ENCODE measurements around the gene HEXIM1. TPM values are rescaled to one million over a fixed set of nuclear protein-coding genes. Genes with fewer than 3 reads are reported as not detected.

Gene HEXIM1
- total RNA-seq, 1 donor from 2014 or later, result 29.5 TPM

- H3K9me3 Mint-ChIP-seq, result no peaks in the 10 kb centered on the region
- H3K27me3 Mint-ChIP-seq (ENCODE audit: low read depth), result peaks cover 4% of the 10 kb centered on the region
- H3K4me3 Mint-ChIP-seq, result peak overlapping the region; percentile 91
- H3K4me1 Mint-ChIP-seq, result peaks cover 12% of the 10 kb centered on the region
- peak; percentile 77 for TF ChIP-seq CTCF (conservative IDR thresholded peaks at IDR 0.05)
- H3K27ac Mint-ChIP-seq (ENCODE audit: unreplicated experiment), result peak overlapping the region; percentile 86
- DNase-seq (ENCODE audit: low read depth, low spot score), result peak; percentile 68
- no peaks in the 10 kb centered on the region for H3K36me3 Mint-ChIP-seq (ENCODE audit: low read depth)
Observed at GRCh38 chr17:45132572-45133463, 15.5 kb upstream of the HEXIM1 start.

GRCh38 chr17:45135192-45135977, 12.9 kb upstream of the HEXIM1 start, which contains the start of gene ACBD4:
TSS of gene ACBD4 (plus strand) at chr17:45135687. CDS start at chr17:45136145, 458 bp downstream.
- Mint-ChIP-seq H3K9me3 (no peaks in the 10 kb centered on the region), H3K27me3 (ENCODE audit: low read depth) (peaks cover 4% of the 10 kb centered on the region), H3K4me1 (peaks cover 10% of the 10 kb centered on the region), H3K4me3 (peak within 1 kb of the TSS; percentile 88), H3K36me3 (ENCODE audit: low read depth) (no peaks in the 10 kb centered on the region), H3K27ac (ENCODE audit: unreplicated experiment) (no peak within 1 kb of the TSS)
- TF ChIP-seq CTCF (conservative IDR thresholded peaks at IDR 0.05), result peak; percentile 100
- peak; percentile 99 for DNase-seq (ENCODE audit: low read depth, low spot score)

DNA sequence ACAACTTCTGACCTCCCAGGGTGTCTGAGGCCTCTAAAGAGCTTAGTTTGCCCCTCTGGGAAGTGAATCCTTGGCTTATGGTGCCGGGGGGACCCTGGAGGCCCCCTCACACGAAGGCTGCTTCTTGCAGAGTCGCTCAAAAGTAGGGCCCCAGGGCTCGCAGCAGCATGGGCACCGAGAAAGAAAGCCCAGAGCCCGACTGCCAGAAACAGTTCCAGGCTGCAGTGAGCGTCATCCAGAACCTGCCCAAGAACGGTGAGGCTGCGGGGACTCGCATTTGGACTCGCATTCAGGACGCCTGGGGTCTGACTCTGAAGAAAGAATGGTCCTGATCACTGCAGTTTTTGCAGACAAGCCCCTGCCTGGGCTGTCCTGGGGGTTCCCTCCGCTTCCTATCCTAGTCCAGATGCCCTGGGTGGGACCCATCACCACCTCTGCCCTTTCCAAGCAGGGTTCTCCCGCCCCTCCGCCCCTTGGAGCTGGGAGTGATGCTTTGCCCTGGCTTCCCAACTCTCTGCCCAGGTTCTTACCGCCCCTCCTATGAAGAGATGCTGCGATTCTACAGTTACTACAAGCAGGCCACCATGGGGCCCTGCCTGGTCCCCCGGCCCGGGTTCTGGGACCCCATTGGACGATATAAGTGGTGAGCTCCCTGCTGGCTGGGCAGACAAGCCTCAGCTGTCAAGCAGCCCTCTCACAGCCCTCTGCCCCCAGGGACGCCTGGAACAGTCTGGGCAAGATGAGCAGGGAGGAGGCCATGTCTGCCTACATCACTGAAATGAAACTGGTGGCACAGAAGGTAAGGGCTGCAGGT, 12.1 kb upstream of the HEXIM1 start:
- no peak for DNase-seq (ENCODE audit: low read depth, low spot score)
- TF ChIP-seq CTCF (conservative IDR thresholded peaks at IDR 0.05), result no peak
- Mint-ChIP-seq H3K4me1 (peaks cover 14% of the 10 kb centered on the region), H3K4me3 (peak overlapping the region; percentile 88), H3K9me3 (no peaks in the 10 kb centered on the region), H3K27me3 (ENCODE audit: low read depth) (peaks cover 4% of the 10 kb centered on the region), H3K36me3 (ENCODE audit: low read depth) (no peaks in the 10 kb centered on the region), H3K27ac (ENCODE audit: unreplicated experiment) (no peak overlapping the region)

- Mint-ChIP-seq H3K27me3 (ENCODE audit: low read depth) (peaks cover 4% of the 10 kb centered on the region), H3K27ac (ENCODE audit: unreplicated experiment) (no peak overlapping the region), H3K9me3 (no peaks in the 10 kb centered on the region), H3K36me3 (ENCODE audit: low read depth) (no peaks in the 10 kb centered on the region), H3K4me3 (peak overlapping the region; percentile 61), H3K4me1 (peaks cover 14% of the 10 kb centered on the region)
- no peak for TF ChIP-seq CTCF (conservative IDR thresholded peaks at IDR 0.05)
- DNase-seq (ENCODE audit: low read depth, low spot score), result no peak
Observed at GRCh38 chr17:45136846-45137560, 11.3 kb upstream of the HEXIM1 start.
